Upper lobe of left lung (tissue), 6 donors: ENCODE data around the gene MAMLD1. TPM values are rescaled to one million over a fixed set of nuclear protein-coding genes. Genes with fewer than 3 reads are reported as not detected.

ENCODE experiments used
- ATAC-seq, 2 donors: fragments of 200-7000 bp; cut with Tn5 transposase; one replicate each; pipeline ENCODE4 v1.9.1; 2022; ENCODE audit warnings: mild to moderate bottlenecking in 2 of 2, moderate library complexity in 2 of 2; ENCODE audit not compliant: low FRiP score in 2 of 2
- DNase-seq, 2 donors: peaks; one replicate each; pipeline ENCODE4 v3.0.0-alpha.2; 2019 to 2020
- H3K27ac ChIP-seq, 4 donors: fragments of 200-600 bp; sonication (generic); one replicate each; pipeline ENCODE4 v1.5.1; 2016 to 2019
- H3K27me3 ChIP-seq, 4 donors: fragments of 200-600 bp; sonication (generic); one replicate each; pipeline ENCODE4 v1.5.1; 2017 to 2019
- H3K36me3 ChIP-seq, 4 donors: fragments of 200-600 bp; sonication (generic); one replicate each; pipeline ENCODE4 v1.5.1; 2016 to 2019
- H3K4me1 ChIP-seq, 4 donors: fragments of 200-600 bp; sonication (generic); one replicate each; pipeline ENCODE4 v1.5.1; 2018 to 2019
- H3K4me3 ChIP-seq, 4 donors: fragments of 200-600 bp; sonication (generic); one replicate each; pipeline ENCODE4 v1.5.1; 2017 to 2019; ENCODE audit warnings: mild to moderate bottlenecking in 2 of 4, moderate library complexity in 1 of 4
- H3K9me3 ChIP-seq, 4 donors: fragments of 200-600 bp; sonication (generic); one replicate each; pipeline ENCODE4 v1.5.1; 2018 to 2019
- EP300 ChIP-seq, 4 donors: sonication (generic); formaldehyde crosslinking; IDR thresholded peaks; one replicate each; pipeline ENCODE4 v1.5.1; 2017; ENCODE audit warnings: antibody characterized with exemption in 4 of 4, control low read depth in 2 of 4
- POLR2A ChIP-seq, 4 donors: fragments of 450-650 bp; IDR thresholded peaks; one replicate each; pipeline ENCODE4 v1.5.1; 2016 to 2017; ENCODE audit warnings: antibody characterized with exemption in 4 of 4, mild to moderate bottlenecking in 2 of 4
- POLR2AphosphoS5 ChIP-seq, 2 donors: sonication (generic); formaldehyde crosslinking; IDR thresholded peaks; one replicate each; pipeline ENCODE4 v1.5.1; 2017; ENCODE audit warnings: antibody characterized with exemption in 2 of 2
- WGBS, 2 donors: methylation state at CpG; one replicate each; pipeline ENCODE4 v1.1.5; 2017 to 2018; 5-methylcytosine and 5-hydroxymethylcytosine counted together
- total RNA-seq, 6 donors: library from RNA; depleted of rRNA in 4 of 6; stranded (reverse); fragments of >200 nt in 4 of 6; gene quantifications; one replicate each; pipeline versions ENCODE4 v1.1.0 to v1.2.1, GENCODE V29; 2016 to 2021
- TF ChIP-seq, protein P1 (sequence below), 6 experiments: fragments of 450-650 bp in 4 of 6; fragments of 200-600 bp in 2 of 6; sonication (generic) in 2 of 6; IDR thresholded peaks; one replicate each; pipeline ENCODE4 v1.5.1; 2016 to 2019; ENCODE audit warnings: antibody characterized with exemption in 6 of 6
- donor health status: DM: no; HTN: no; CAD: no; lungs with moderate emphysema.
- donor health status: DM: no; HTN: yes; CAD: no; lungs with severe emphysema.

The MAMLD1 gene
- total RNA-seq, 6 donors from 2014 or later: 1.1 to 7.8 (median 3.7) TPM

DNA sequence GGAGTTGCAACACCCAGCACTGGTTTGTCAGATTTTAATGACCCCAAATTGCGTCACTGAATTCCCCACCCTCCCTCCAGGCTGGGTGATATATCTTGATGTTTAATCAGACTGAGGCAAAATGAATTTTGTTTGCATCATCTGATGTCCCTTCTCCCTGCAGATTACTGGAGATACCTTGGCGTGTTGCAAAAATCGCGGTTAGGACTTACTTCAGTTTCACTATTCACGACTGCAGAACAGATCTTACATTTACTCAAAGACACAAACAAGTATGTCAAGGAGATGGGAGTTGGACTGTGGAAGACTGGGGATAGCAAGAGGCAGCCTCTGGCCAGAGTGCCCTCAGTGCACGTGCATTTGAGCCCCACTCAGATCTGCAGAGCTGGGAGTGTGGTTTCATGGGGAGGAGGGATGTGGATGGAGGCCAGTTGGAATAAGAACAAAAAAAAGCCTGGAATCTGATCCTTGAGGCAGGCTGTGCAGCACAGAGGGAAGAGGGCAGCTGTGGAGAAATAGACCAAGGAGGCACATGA, 113.1 kb downstream of the MAMLD1 start:
- ATAC-seq (no peak), DNase-seq (no peak)
- Histone ChIP-seq H3K27me3 (no peaks in the 10 kb centered on the region), H3K4me3 (no peak overlapping the region), H3K4me1 (no peaks in the 10 kb centered on the region), H3K9me3 (no peaks in the 10 kb centered on the region), H3K27ac (no peak overlapping the region), H3K36me3 (no peaks in the 10 kb centered on the region)
- TF ChIP-seq EP300 (IDR thresholded peaks at IDR 0.05) (no peak), POLR2A (IDR thresholded peaks at IDR 0.05) (no peak), POLR2AphosphoS5 (IDR thresholded peaks at IDR 0.05) (no peak)
- TF ChIP-seq, protein P1, sequence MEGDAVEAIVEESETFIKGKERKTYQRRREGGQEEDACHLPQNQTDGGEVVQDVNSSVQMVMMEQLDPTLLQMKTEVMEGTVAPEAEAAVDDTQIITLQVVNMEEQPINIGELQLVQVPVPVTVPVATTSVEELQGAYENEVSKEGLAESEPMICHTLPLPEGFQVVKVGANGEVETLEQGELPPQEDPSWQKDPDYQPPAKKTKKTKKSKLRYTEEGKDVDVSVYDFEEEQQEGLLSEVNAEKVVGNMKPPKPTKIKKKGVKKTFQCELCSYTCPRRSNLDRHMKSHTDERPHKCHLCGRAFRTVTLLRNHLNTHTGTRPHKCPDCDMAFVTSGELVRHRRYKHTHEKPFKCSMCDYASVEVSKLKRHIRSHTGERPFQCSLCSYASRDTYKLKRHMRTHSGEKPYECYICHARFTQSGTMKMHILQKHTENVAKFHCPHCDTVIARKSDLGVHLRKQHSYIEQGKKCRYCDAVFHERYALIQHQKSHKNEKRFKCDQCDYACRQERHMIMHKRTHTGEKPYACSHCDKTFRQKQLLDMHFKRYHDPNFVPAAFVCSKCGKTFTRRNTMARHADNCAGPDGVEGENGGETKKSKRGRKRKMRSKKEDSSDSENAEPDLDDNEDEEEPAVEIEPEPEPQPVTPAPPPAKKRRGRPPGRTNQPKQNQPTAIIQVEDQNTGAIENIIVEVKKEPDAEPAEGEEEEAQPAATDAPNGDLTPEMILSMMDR (IDR thresholded peaks at IDR 0.05): no peak
- 68 to 81% methylated on average over 5 to 6 of the region's 6 CpGs for WGBS, 2 donors

DNA sequence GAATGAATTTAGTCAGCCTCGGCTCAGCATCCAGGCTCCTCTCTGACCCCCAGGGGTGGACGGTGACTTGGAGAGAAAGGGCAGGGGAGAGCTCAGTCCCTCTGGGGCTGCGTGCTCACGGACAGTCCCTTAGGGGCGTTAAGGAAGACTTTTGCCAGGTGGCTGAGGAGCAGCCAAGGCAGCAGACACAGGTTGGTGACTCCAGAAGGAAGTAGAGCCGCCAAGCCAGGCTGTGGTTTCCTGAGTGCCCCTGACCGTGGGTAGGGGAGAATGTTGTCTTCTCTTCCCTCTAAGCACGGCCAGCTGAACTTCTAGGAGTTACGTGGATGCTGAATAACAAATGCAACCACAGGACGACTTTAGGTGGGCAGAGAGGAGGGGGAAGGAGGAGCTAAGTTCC, 114.3 kb downstream of the MAMLD1 start:
- Histone ChIP-seq H3K4me3 (no peak overlapping the region), H3K36me3 (no peaks in the 10 kb centered on the region), H3K4me1 (no peaks in the 10 kb centered on the region), H3K9me3 (no peaks in the 10 kb centered on the region), H3K27ac (no peak overlapping the region), H3K27me3 (no peaks in the 10 kb centered on the region)
- no peak for TF ChIP-seq POLR2A (IDR thresholded peaks at IDR 0.05)
- TF ChIP-seq, protein P1 (IDR thresholded peaks at IDR 0.05): no peak
- no peak for TF ChIP-seq POLR2AphosphoS5 (IDR thresholded peaks at IDR 0.05)
- no peak for TF ChIP-seq EP300 (IDR thresholded peaks at IDR 0.05)
- WGBS, 2 donors: 30 to 56% methylated on average over 2 to 10 of the region's 10 CpGs
- ATAC-seq: no peak
- no peak for DNase-seq

DNA sequence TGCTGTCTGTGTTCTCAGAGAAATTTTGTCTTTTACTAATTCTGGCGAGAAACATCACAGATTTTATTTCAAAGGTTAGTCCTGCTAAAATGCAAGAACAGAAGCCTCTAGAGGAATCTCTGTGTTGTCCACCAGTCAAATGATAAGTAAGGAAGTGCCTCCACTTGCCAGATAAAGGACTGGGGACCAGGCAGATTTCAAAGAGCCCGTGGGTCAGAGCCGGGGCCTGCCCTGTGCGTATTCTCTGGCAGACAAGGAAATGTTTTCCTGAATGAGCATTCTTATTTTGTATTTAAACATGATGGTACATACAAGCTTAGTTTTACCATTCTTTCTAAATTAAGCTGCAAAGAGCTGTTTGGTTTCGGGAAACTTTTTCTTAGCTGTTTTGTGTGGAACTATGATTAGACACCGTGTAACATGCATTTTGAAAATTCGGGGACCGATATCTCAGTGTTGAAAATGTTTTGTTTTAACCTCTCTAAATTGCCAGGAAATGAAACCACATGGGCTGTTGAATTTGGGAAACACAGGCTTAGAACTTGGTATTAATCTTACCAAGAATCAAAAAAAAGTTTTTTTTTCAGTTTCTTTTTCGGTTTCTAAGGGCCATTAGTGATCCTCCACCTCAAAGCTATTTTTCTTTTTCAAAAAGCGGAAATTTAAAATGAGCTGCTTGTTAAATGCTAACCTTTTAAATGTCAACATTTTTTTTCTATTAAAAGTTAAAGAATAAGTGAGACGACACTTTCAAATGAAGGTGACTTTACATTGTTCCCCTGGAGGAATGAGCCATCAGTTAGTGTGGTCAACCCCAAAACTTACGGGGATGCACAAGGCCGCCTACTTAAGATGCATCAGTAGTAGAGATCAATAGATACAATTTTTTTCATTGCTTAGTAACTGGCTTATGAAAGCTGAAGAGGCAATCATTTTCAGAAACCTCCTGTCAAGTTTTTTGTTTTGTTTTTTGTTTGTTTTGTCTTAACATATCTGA, 115.7 kb downstream of the MAMLD1 start:
- no peak for ATAC-seq
- Histone ChIP-seq H3K27ac (peak overlapping the region in 1 of 4 donors; percentile 7), H3K9me3 (no peaks in the 10 kb centered on the region), H3K4me3 (no peak overlapping the region), H3K27me3 (no peaks in the 10 kb centered on the region), H3K36me3 (no peaks in the 10 kb centered on the region), H3K4me1 (no peaks in the 10 kb centered on the region)
- TF ChIP-seq, protein P1 (IDR thresholded peaks at IDR 0.05): no peak
- no peak for TF ChIP-seq EP300 (IDR thresholded peaks at IDR 0.05)
- no peak for TF ChIP-seq POLR2A (IDR thresholded peaks at IDR 0.05)
- no peak for TF ChIP-seq POLR2AphosphoS5 (IDR thresholded peaks at IDR 0.05)
- WGBS, 2 donors: 57 to 65% methylated on average over 12 to 13 of the region's 13 CpGs
- DNase-seq: no peak

DNA sequence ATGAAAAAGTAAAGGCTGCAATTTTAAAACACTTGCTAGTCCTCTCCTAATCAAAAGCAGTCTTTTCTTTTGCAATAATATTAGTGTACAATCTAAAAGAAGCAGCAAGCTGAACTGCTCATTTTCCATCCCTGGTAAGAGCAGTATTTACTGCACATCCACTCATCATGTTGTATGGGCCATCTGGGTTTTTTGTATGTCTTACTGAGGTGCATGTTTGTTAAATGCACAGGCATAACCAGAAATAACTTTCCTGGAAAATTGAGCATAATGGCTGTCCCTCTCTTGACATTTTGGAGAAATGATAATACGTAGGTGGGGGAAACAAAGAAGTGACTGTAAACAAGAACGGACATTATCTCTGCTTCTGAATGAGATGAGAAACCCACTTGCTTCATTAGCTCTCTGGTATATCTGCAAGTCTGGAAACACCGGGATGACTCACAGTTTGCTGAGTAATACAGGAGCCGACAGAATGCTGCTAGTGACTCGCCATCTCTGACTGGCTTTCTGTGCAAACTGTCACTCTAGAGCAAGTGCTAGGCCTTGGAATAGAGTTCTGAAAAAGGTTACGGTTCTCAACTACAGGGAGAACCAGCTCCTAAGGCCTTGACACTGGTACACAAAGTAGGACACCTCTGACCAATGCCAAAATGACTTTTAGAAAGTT, 119.6 kb downstream of the MAMLD1 start:
- Histone ChIP-seq H3K9me3 (no peaks in the 10 kb centered on the region), H3K36me3 (no peaks in the 10 kb centered on the region), H3K4me3 (no peak overlapping the region), H3K27ac (no peak overlapping the region), H3K4me1 (no peaks in the 10 kb centered on the region), H3K27me3 (no peaks in the 10 kb centered on the region)
- WGBS, 2 donors: 51 to 73% methylated on average over 5 to 6 of the region's 6 CpGs
- no peak for DNase-seq
- TF ChIP-seq EP300 (IDR thresholded peaks at IDR 0.05): no peak
- TF ChIP-seq POLR2AphosphoS5 (IDR thresholded peaks at IDR 0.05): no peak
- TF ChIP-seq, protein P1 (IDR thresholded peaks at IDR 0.05): no peak
- TF ChIP-seq POLR2A (IDR thresholded peaks at IDR 0.05): no peak
- no peak for ATAC-seq
